ENCODE data around the gene PMS2.

GRCh38 chr7:6032641-6033040 lies 23.8 kb upstream of the PMS2 start:
- TF ChIP-seq EZH2 (IDR thresholded peaks at IDR 0.05) (no peak), CTCF (IDR thresholded peaks at IDR 0.05 in 2 of 3, conservative IDR thresholded peaks at IDR 0.05 in 1 of 3; ENCODE audit: borderline replicate concordance in 1 of 3, insufficient read depth in 1 of 3, low read depth in 2 of 3, low read length in 2 of 3) (no peak), YY1 (IDR thresholded peaks at IDR 0.05; ENCODE audit: extremely low read depth, insufficient replicate concordance, low read depth, low read length) (no peak), POLR2AphosphoS5 (IDR thresholded peaks at IDR 0.05; ENCODE audit: low read depth, low read length) (no peak), RAD21 (IDR thresholded peaks at IDR 0.05; ENCODE audit: low read depth) (no peak), POLR2A (IDR thresholded peaks at IDR 0.05; ENCODE audit: borderline replicate concordance, extremely low read depth, insufficient read depth, insufficient read length) (no peak), ATF3 (IDR thresholded peaks at IDR 0.05) (no peak), REST (IDR thresholded peaks at IDR 0.05; ENCODE audit: low read depth) (no peak), SIN3A (IDR thresholded peaks at IDR 0.05; ENCODE audit: low read depth) (no peak), CEBPB (IDR thresholded peaks at IDR 0.05; ENCODE audit: low read depth) (no peak), EGR1 (IDR thresholded peaks at IDR 0.05; ENCODE audit: low read depth) (no peak), EZH2phosphoT487 (IDR thresholded peaks at IDR 0.05; ENCODE audit: borderline replicate concordance) (no peak), TCF7L2 (IDR thresholded peaks at IDR 0.05; ENCODE audit: borderline replicate concordance, extremely low read depth, insufficient read depth, insufficient read length) (no peak), MAX (IDR thresholded peaks at IDR 0.05) (no peak)
